GM23338 (cell line): ENCODE results near the gene LRRC52. TPM values are rescaled to one million over a fixed set of nuclear protein-coding genes. Genes with fewer than 3 reads are reported as not detected.

Experiments
- ATAC-seq: fragments of 200-7000 bp; cut with Tn5 transposase; 3 replicates; pipeline ENCODE4 v1.9.1; 2020
- DNase-seq: peaks from one replicate; pipeline ENCODE4 v3.0.0-alpha.2; 2015; ENCODE audit warnings: low spot score
- H2AFZ ChIP-seq: fragments of 200-600 bp; sonication (generic); 2 replicates; pipeline ENCODE4 v1.8.0; 2016; ENCODE audit warnings: antibody characterized with exemption, mild to moderate bottlenecking, moderate library complexity
- H3F3A ChIP-seq: fragments of 200-600 bp; sonication (generic); replicated peaks from 2 replicates; pipeline ENCODE4 v1.8.0; 2017; ENCODE audit warnings: antibody characterized with exemption, mixed run types, low read depth
- H3K27ac ChIP-seq: fragments of 200-600 bp; sonication (generic); 2 replicates; pipeline ENCODE4 v1.6.1; 2016; ENCODE audit warnings: low read depth
- H3K27me3 ChIP-seq: fragments of 200-600 bp; sonication (generic); 2 replicates; pipeline ENCODE4 v1.8.0; 2016; ENCODE audit warnings: mild to moderate bottlenecking, mixed run types, moderate library complexity; ENCODE audit not compliant: insufficient read depth
- H3K36me3 ChIP-seq: fragments of 200-600 bp; sonication (generic); 2 replicates; pipeline ENCODE4 v1.8.0; 2016; ENCODE audit warnings: mild to moderate bottlenecking; ENCODE audit not compliant: insufficient read depth
- H3K4me1 ChIP-seq: fragments of 200-600 bp; sonication (generic); 2 replicates; pipeline ENCODE4 v1.8.0; 2016; ENCODE audit warnings: mild to moderate bottlenecking, moderate library complexity; ENCODE audit not compliant: insufficient read depth
- H3K4me2 ChIP-seq: fragments of 200-600 bp; sonication (generic); 2 replicates; pipeline ENCODE4 v1.7.1; 2017; ENCODE audit warnings: mixed run types
- H3K4me3 ChIP-seq: fragments of 200-600 bp; sonication (generic); 2 replicates; pipeline ENCODE4 v1.6.1; 2016; ENCODE audit warnings: mixed run types
- H3K79me2 ChIP-seq: fragments of 200-600 bp; sonication (generic); replicated peaks from 2 replicates; pipeline ENCODE4 v1.8.0; 2017; ENCODE audit warnings: mild to moderate bottlenecking; ENCODE audit not compliant: insufficient read depth
- H3K9me2 ChIP-seq: fragments of 200-600 bp; sonication (generic); 2 replicates; pipeline ENCODE4 v1.8.0; 2017; ENCODE audit not compliant: insufficient read depth
- H4K20me1 ChIP-seq: fragments of 200-600 bp; sonication (generic); replicated peaks from 2 replicates; pipeline ENCODE4 v1.8.0; 2017; ENCODE audit warnings: mild to moderate bottlenecking; ENCODE audit not compliant: insufficient read depth
- H3K27ac Mint-ChIP-seq: 2 replicates; pipeline ENCODE4 v1.8.0; 2020; ENCODE audit warnings: inconsistent platforms, mild to moderate bottlenecking, moderate library complexity, mixed read lengths
- H3K27me3 Mint-ChIP-seq: 3 replicates; pipeline ENCODE4 v1.8.0; 2022; ENCODE audit warnings: low read depth, mild to moderate bottlenecking, moderate library complexity, mixed read lengths, inconsistent platforms; ENCODE audit not compliant: insufficient read depth, poor library complexity
- H3K36me3 Mint-ChIP-seq: 3 replicates; pipeline ENCODE4 v1.8.0; 2021; ENCODE audit warnings: low read depth, mild to moderate bottlenecking, inconsistent platforms, moderate library complexity, mixed read lengths
- H3K4me1 Mint-ChIP-seq: 3 replicates; pipeline ENCODE4 v1.8.0; 2020; ENCODE audit warnings: mild to moderate bottlenecking, inconsistent platforms, mixed read lengths
- H3K4me3 Mint-ChIP-seq: 3 replicates; pipeline ENCODE4 v1.8.0; 2021; ENCODE audit warnings: moderate library complexity, mild to moderate bottlenecking, inconsistent platforms, mixed read lengths
- H3K9me3 Mint-ChIP-seq: 3 replicates; pipeline ENCODE4 v1.8.0; 2020; ENCODE audit warnings: moderate library complexity, mild to moderate bottlenecking, inconsistent platforms, mixed read lengths
- CREB1 ChIP-seq: fragments of 250-450 bp; sonication (Bioruptor Pico); IDR thresholded peaks from 2 replicates; pipeline ENCODE4 v1.5.0; 2020; ENCODE audit warnings: low read depth, mild to moderate bottlenecking, moderate library complexity
- CTCF ChIP-seq, 2 experiments: fragments of 200-600 bp in 1 of 2; sonication (generic) in 1 of 2; conservative IDR thresholded peaks; 2 replicates each; pipeline versions ENCODE4 v1.5.1 to v1.6.1; 2016 to 2017; ENCODE audit warnings: antibody characterized with exemption in 2 of 2, low read depth in 2 of 2, mild to moderate bottlenecking in 2 of 2, moderate library complexity in 1 of 2
- EZH2 ChIP-seq: fragments of 200-600 bp; sonication (generic); IDR thresholded peaks from one replicate; pipeline ENCODE4 v1.8.0; 2017; ENCODE audit warnings: antibody characterized with exemption, mild to moderate bottlenecking, low read depth; ENCODE audit not compliant: unreplicated experiment
- EZH2phosphoT487 ChIP-seq: fragments of 200-600 bp; sonication (generic); IDR thresholded peaks from one replicate; pipeline ENCODE4 v1.8.1; 2018; ENCODE audit warnings: antibody characterized with exemption; ENCODE audit not compliant: unreplicated experiment
- JUNB ChIP-seq: IDR thresholded peaks from one replicate; pipeline ENCODE4 v1.6.1; 2016; ENCODE audit warnings: antibody characterized with exemption; ENCODE audit not compliant: unreplicated experiment
- NANOG ChIP-seq: IDR thresholded peaks from 2 replicates; pipeline ENCODE4 v1.6.1; 2016; ENCODE audit warnings: antibody characterized with exemption, borderline replicate concordance
- POLR2AphosphoS5 ChIP-seq: IDR thresholded peaks from 2 replicates; pipeline ENCODE4 v1.6.1; 2016; ENCODE audit warnings: antibody characterized with exemption, low read depth
- REST ChIP-seq: IDR thresholded peaks from one replicate; pipeline ENCODE4 v1.6.1; 2018; ENCODE audit warnings: antibody characterized with exemption; ENCODE audit not compliant: unreplicated experiment
- STAT1 ChIP-seq: IDR thresholded peaks from one replicate; pipeline ENCODE4 v1.6.1; 2016; ENCODE audit warnings: antibody characterized with exemption; ENCODE audit not compliant: unreplicated experiment
- ZNF114 ChIP-seq: fragments of 250-450 bp; sonication (Bioruptor Pico); IDR thresholded peaks from 2 replicates; pipeline ENCODE4 v1.5.0; 2020; ENCODE audit warnings: mild to moderate bottlenecking, moderate library complexity
- ZNF331 ChIP-seq: fragments of 250-450 bp; sonication (Bioruptor Pico); IDR thresholded peaks from 2 replicates; pipeline ENCODE4 v1.5.0; 2020; ENCODE audit warnings: low read depth, mild to moderate bottlenecking, moderate library complexity
- ZNF462 ChIP-seq: fragments of 250-450 bp; sonication (Bioruptor Pico); IDR thresholded peaks from 2 replicates; pipeline ENCODE4 v1.5.0; 2020; ENCODE audit warnings: mild to moderate bottlenecking, moderate library complexity
- polyA plus RNA-seq: library from polyadenylated mRNA; unstranded; fragments of >200 nt; fragmentation: Nextera tagmentation; extraction: Ambion mirVana; gene quantifications from 2 replicates; pipeline ENCODE4 v1.2.1, GENCODE V29; 2016
- total RNA-seq: library from RNA; depleted of rRNA; stranded (reverse); fragments of >200 nt; shearing (Covaris generic); gene quantifications from 2 replicates; pipeline ENCODE4 v1.2.3, GENCODE V29; 2014
- TF ChIP-seq, protein P1 (sequence below): IDR thresholded peaks from 2 replicates; pipeline ENCODE4 v1.6.1; 2016; ENCODE audit warnings: antibody characterized with exemption

LRRC52 gene
- total and polyA plus RNA-seq, 2 experiments from 2014 or later = not detected

- no peak for ATAC-seq
- H3K79me2 ChIP-seq = no peaks in the 10 kb centered on the region
- no peak for DNase-seq
- no peaks in the 10 kb centered on the region for H4K20me1 ChIP-seq
- no peaks in the 10 kb centered on the region for H3K9me2 ChIP-seq
- no peak overlapping the region for H3K4me3 Mint-ChIP-seq
- TF ChIP-seq STAT1 = no peak
- no peak for TF ChIP-seq JUNB
- TF ChIP-seq EZH2 = no peak
- no peak for TF ChIP-seq ZNF331 (CRISPR knock-in tag)
- TF ChIP-seq REST = no peak
- TF ChIP-seq ZNF462 (CRISPR knock-in tag) = no peak
- TF ChIP-seq, protein P1, sequence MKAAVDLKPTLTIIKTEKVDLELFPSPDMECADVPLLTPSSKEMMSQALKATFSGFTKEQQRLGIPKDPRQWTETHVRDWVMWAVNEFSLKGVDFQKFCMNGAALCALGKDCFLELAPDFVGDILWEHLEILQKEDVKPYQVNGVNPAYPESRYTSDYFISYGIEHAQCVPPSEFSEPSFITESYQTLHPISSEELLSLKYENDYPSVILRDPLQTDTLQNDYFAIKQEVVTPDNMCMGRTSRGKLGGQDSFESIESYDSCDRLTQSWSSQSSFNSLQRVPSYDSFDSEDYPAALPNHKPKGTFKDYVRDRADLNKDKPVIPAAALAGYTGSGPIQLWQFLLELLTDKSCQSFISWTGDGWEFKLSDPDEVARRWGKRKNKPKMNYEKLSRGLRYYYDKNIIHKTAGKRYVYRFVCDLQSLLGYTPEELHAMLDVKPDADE = no peak
- TF ChIP-seq CTCF (conservative IDR thresholded peaks at IDR 0.05; ENCODE audit: low read depth in 2 of 2) = no peak
- no peak for TF ChIP-seq ZNF114 (CRISPR knock-in tag)
- no peak for TF ChIP-seq CREB1 (CRISPR knock-in tag)
- TF ChIP-seq POLR2AphosphoS5 = no peak
- TF ChIP-seq EZH2phosphoT487 = no peak
- TF ChIP-seq NANOG = no peak
- no peaks in the 10 kb centered on the region for H3K36me3 Mint-ChIP-seq
- no peaks in the 10 kb centered on the region for H3K36me3 ChIP-seq
- H3K27ac Mint-ChIP-seq = no peak overlapping the region
- no peak overlapping the region for H3K27ac ChIP-seq
- H3K4me2 ChIP-seq = no peak overlapping the region
- H3K27me3 ChIP-seq = peaks cover 5% of the 10 kb centered on the region
- H2AFZ ChIP-seq = no peak overlapping the region
- H3K27me3 Mint-ChIP-seq = peaks cover 4% of the 10 kb centered on the region
- no peaks in the 10 kb centered on the region for H3F3A ChIP-seq
- no peaks in the 10 kb centered on the region for H3K9me3 Mint-ChIP-seq
- H3K4me1 Mint-ChIP-seq = peaks cover 16% of the 10 kb centered on the region
- no peak overlapping the region for H3K4me3 ChIP-seq
- H3K4me1 ChIP-seq = peaks cover 17% of the 10 kb centered on the region
Observed at GRCh38 chr1:165563551-165563950, 19.8 kb downstream of the LRRC52 start.
